Measurements from ENCODE around the gene CTNNA3. TPM values are rescaled to one million over a fixed set of nuclear protein-coding genes. Genes with fewer than 3 reads are reported as not detected.

CTNNA3 gene
- total RNA-seq, 1 experiment from 2014 or later: 0.85 TPM

GRCh38 chr10:67678335-67678974 lies 17.5 kb downstream of the CTNNA3 start:
- ATAC-seq: no peak
- BruUV-seq (replicated peaks): no TSS peak
- in situ Hi-C loops (cut with HindIII; ENCODE audit: low pct_unique_long_range_greater_than_20kb, low sequenced_read_pairs): no loop called here
- POLR2A ChIA-PET: no interaction called here
- no peaks in the 10 kb centered on the region for H3K9me3 ChIP-seq (ENCODE audit: control insufficient read depth, insufficient read depth, low read depth, low read length)
- no peaks in the 10 kb centered on the region for H3K36me3 ChIP-seq (ENCODE audit: control insufficient read depth, insufficient read depth, low read length)
- H3K4me3 ChIP-seq (ENCODE audit: low read depth in 2 of 2, low read length in 2 of 2): no peak overlapping the region
- CTCF ChIA-PET: no interaction called here
- no peak for TF ChIP-seq TCF7L2 (IDR thresholded peaks at IDR 0.05; ENCODE audit: low read depth, low read length)
- TF ChIP-seq POLR2AphosphoS5 (IDR thresholded peaks at IDR 0.05; ENCODE audit: low read depth, low read length): no peak
- TF ChIP-seq SIN3A (IDR thresholded peaks at IDR 0.05; ENCODE audit: borderline replicate concordance, insufficient read depth, low read depth, low read length): no peak
- TF ChIP-seq REST (IDR thresholded peaks at IDR 0.05; ENCODE audit: insufficient read depth in 1 of 2, low read depth in 2 of 2, low read length in 1 of 2): no peak
- TF ChIP-seq CTCF (IDR thresholded peaks at IDR 0.05): no peak
- intact Hi-C loops (cut with micrococcal nuclease; ENCODE audit: unreplicated experiment): no loop called here
- DNase-seq (ENCODE audit: low read depth, low spot score): no peak
- H3K4me1 ChIP-seq (ENCODE audit: control insufficient read depth, insufficient read depth, low read length): no peaks in the 10 kb centered on the region
- H3K27me3 ChIP-seq (ENCODE audit: control insufficient read depth, insufficient read depth, low read length): peaks cover 35% of the 10 kb centered on the region
- H3K27ac ChIP-seq (ENCODE audit: low read length): no peak overlapping the region

GRCh38 chr10:67676208-67676825 lies 19.7 kb downstream of the CTNNA3 start:
- H3K27ac ChIP-seq (ENCODE audit: low read length): no peak overlapping the region
- no peak overlapping the region for H3K4me3 ChIP-seq (ENCODE audit: low read depth in 2 of 2, low read length in 2 of 2)
- no TSS peak for BruUV-seq (replicated peaks)
- peaks cover 33% of the 10 kb centered on the region for H3K27me3 ChIP-seq (ENCODE audit: control insufficient read depth, insufficient read depth, low read length)
- DNase-seq (ENCODE audit: low read depth, low spot score): no peak
- in situ Hi-C loops (cut with HindIII; ENCODE audit: low pct_unique_long_range_greater_than_20kb, low sequenced_read_pairs): no loop called here
- ATAC-seq: no peak
- ChIA-PET POLR2A (no interaction called here), CTCF (no interaction called here)
- no peaks in the 10 kb centered on the region for H3K9me3 ChIP-seq (ENCODE audit: control insufficient read depth, insufficient read depth, low read depth, low read length)
- intact Hi-C loops (cut with micrococcal nuclease; ENCODE audit: unreplicated experiment): no loop called here
- TF ChIP-seq TCF7L2 (IDR thresholded peaks at IDR 0.05; ENCODE audit: low read depth, low read length) (no peak), CTCF (IDR thresholded peaks at IDR 0.05) (no peak), REST (IDR thresholded peaks at IDR 0.05; ENCODE audit: insufficient read depth in 1 of 2, low read depth in 2 of 2, low read length in 1 of 2) (no peak), POLR2AphosphoS5 (IDR thresholded peaks at IDR 0.05; ENCODE audit: low read depth, low read length) (no peak), SIN3A (IDR thresholded peaks at IDR 0.05; ENCODE audit: borderline replicate concordance, insufficient read depth, low read depth, low read length) (no peak)
- H3K4me1 ChIP-seq (ENCODE audit: control insufficient read depth, insufficient read depth, low read length): no peaks in the 10 kb centered on the region
- H3K36me3 ChIP-seq (ENCODE audit: control insufficient read depth, insufficient read depth, low read length): no peaks in the 10 kb centered on the region
